ENCODE measurements around the gene AMN1. TPM values are rescaled to one million over a fixed set of nuclear protein-coding genes. Genes with fewer than 3 reads are reported as not detected.
"Not testable (repeated sequence)": the region's sequence is repeated elsewhere in the genome, so short reads cannot be mapped to it uniquely, and the experiment has no call there.

The AMN1 gene
- total and polyA plus RNA-seq, 2 of the 13 experiments (the other 11 are each of a cell fraction or from before 2014, with no cell fraction given) = 7.5 to 26.5 TPM

- TF ChIP-seq NFKBIZ (CRISPR knock-in tag; IDR thresholded peaks at IDR 0.05) (no peak), YEATS2 (CRISPR knock-in tag; IDR thresholded peaks at IDR 0.05; ENCODE audit: borderline replicate concordance) (no peak), ZNF264 (CRISPR knock-in tag; IDR thresholded peaks at IDR 0.05) (no peak), ZBTB10 (CRISPR knock-in tag; IDR thresholded peaks at IDR 0.05; ENCODE audit: borderline replicate concordance) (no peak), FOXC1 (CRISPR knock-in tag; IDR thresholded peaks at IDR 0.05; ENCODE audit: borderline replicate concordance) (no peak), YEATS4 (CRISPR knock-in tag; IDR thresholded peaks at IDR 0.05; ENCODE audit: borderline replicate concordance) (no peak), ZMYM2 (CRISPR knock-in tag; IDR thresholded peaks at IDR 0.05) (no peak), SRSF1 (optimal IDR thresholded peaks at IDR 0.05; ENCODE audit: low read depth, low read length) (no peak), ZNF749 (CRISPR knock-in tag; IDR thresholded peaks at IDR 0.05; ENCODE audit: borderline replicate concordance) (no peak), TCF7L2 (IDR thresholded peaks at IDR 0.05; ENCODE audit: low read depth, low read length) (no peak), MAFK (conservative IDR thresholded peaks at IDR 0.05 in 1 of 2, IDR thresholded peaks at IDR 0.05 in 1 of 2; ENCODE audit: low read length in 2 of 2) (no peak), HIVEP1 (CRISPR knock-in tag; IDR thresholded peaks at IDR 0.05) (no peak), SMAD3 (CRISPR knock-in tag; IDR thresholded peaks at IDR 0.05) (no peak), POLR2G (IDR thresholded peaks at IDR 0.05; ENCODE audit: low read depth, low read length) (no peak)
- Histone ChIP-seq H3K27me3 (ENCODE audit: control insufficient read depth in 1 of 2, insufficient read depth in 2 of 2, low read length in 2 of 2) (no peaks in the 10 kb centered on the region), H3K27ac (ENCODE audit: extremely low read length, insufficient read depth, low read length) (no peak overlapping the region), H3K9ac (ENCODE audit: insufficient read depth, low read depth, low read length) (no peak overlapping the region), H3K9me3 (ENCODE audit: low read length) (no peaks in the 10 kb centered on the region), H3K4me2 (ENCODE audit: low read depth, low read length) (no peak overlapping the region), H2AFZ (ENCODE audit: low read length) (no peak overlapping the region), H3K36me3 (replicated peaks in 1 of 2; ENCODE audit: control insufficient read depth in 1 of 2, insufficient read depth in 2 of 2, low read length in 2 of 2) (no peaks in the 10 kb centered on the region), H3K4me1 (ENCODE audit: insufficient read depth, low read length) (peaks cover 13% of the 10 kb centered on the region), H3K4me3 (replicated peaks in 1 of 3; ENCODE audit: insufficient read depth in 1 of 3, low read depth in 2 of 3, low read length in 3 of 3) (no peak overlapping the region), H3K79me2 (ENCODE audit: insufficient read depth, low read length) (no peaks in the 10 kb centered on the region), H4K20me1 (ENCODE audit: insufficient read depth, low read length) (no peaks in the 10 kb centered on the region)
- no peak for DNase-seq (ENCODE audit: low spot score)
- no peak for ATAC-seq
- WGBS (ENCODE audit: low lambda C conversion rate) = 87% methylated on average over 3 of the region's 3 CpGs
- in situ Hi-C loops (cut with HindIII; ENCODE audit: extremely low pct_ligation_motif_present, low pct_unique_long_range_greater_than_20kb) (no loop called here), intact Hi-C loops (cut with micrococcal nuclease; ENCODE audit: unreplicated experiment) (loop anchor here (5.0 kb wide), 1 partner anchor 37 kb away; no protein-coding TSS in a partner anchor)
- FAIRE-seq = no peak
- POLR2A ChIA-PET = no interaction called here
- BruUV-seq (replicated peaks) = no TSS peak
- CTCF ChIA-PET (ENCODE audit: low intra/inter-chr PET ratio, low total read pairs) = no interaction called here
Measured at GRCh38 chr12:31710021-31710818, 18.6 kb downstream of the AMN1 start.

- H3K4me1 ChIP-seq (ENCODE audit: insufficient read depth, low read length); H3K4me3 ChIP-seq (replicated peaks in 1 of 3; ENCODE audit: insufficient read depth in 1 of 3, low read depth in 2 of 3, low read length in 3 of 3); ATAC-seq; H3K36me3 ChIP-seq (replicated peaks in 1 of 2; ENCODE audit: control insufficient read depth in 1 of 2, insufficient read depth in 2 of 2, low read length in 2 of 2); H3K9ac ChIP-seq (ENCODE audit: insufficient read depth, low read depth, low read length); H3K4me2 ChIP-seq (ENCODE audit: low read depth, low read length); BruUV-seq (replicated peaks); H3K79me2 ChIP-seq (ENCODE audit: insufficient read depth, low read length); FAIRE-seq; intact Hi-C loops (cut with micrococcal nuclease; ENCODE audit: unreplicated experiment); H4K20me1 ChIP-seq (ENCODE audit: insufficient read depth, low read length); H2AFZ ChIP-seq (ENCODE audit: low read length); DNase-seq (ENCODE audit: low spot score); in situ Hi-C loops (cut with HindIII; ENCODE audit: extremely low pct_ligation_motif_present, low pct_unique_long_range_greater_than_20kb); H3K27me3 ChIP-seq (ENCODE audit: control insufficient read depth in 1 of 2, insufficient read depth in 2 of 2, low read length in 2 of 2); H3K27ac ChIP-seq (ENCODE audit: extremely low read length, insufficient read depth, low read length); CTCF ChIA-PET (ENCODE audit: low intra/inter-chr PET ratio, low total read pairs); POLR2A ChIA-PET; H3K9me3 ChIP-seq (ENCODE audit: low read length): not testable (repeated sequence)
- WGBS (ENCODE audit: low lambda C conversion rate) = 99% methylated on average over 7 of the region's 7 CpGs
Measured at GRCh38 chr12:31708118-31708517, 20.7 kb downstream of the AMN1 start.

All from HepG2 (cell line).